PC-9 (cell line): ENCODE results near the gene LMBRD1. TPM values are rescaled to one million over a fixed set of nuclear protein-coding genes. Genes with fewer than 3 reads are reported as not detected.

Experiments
- Bru-seq: library from RNA; stranded (reverse); fragments of 400-500 nt; gene quantifications from one replicate; lab custom pipeline; 2021; lab: Mats Ljungman, UMichigan
- BruChase-seq, 2 experiments: library from RNA; stranded (reverse); fragments of 400-500 nt; gene quantifications; one replicate each; lab custom pipeline; 2021; lab: Mats Ljungman, UMichigan
- BruUV-seq: library from RNA; stranded (reverse); fragments of 400-500 nt; replicated peaks from 2 replicates; lab custom pipeline; 2021; lab: Mats Ljungman, UMichigan
- CTCF ChIA-PET: fragments of 300-600 bp; sonication (Branson Sonifier 250); formaldehyde crosslinking; loops from one replicate; lab custom pipeline; 2022; ENCODE audit warnings: antibody characterized with exemption; lab: Charles Lee
- POLR2A ChIA-PET: fragments of 300-600 bp; sonication (Branson Sonifier 250); formaldehyde crosslinking; loops from one replicate; lab custom pipeline; 2022; ENCODE audit warnings: antibody characterized with exemption; ENCODE audit not compliant: unreplicated experiment; lab: Charles Lee
- DNase-seq, 2 experiments: peaks; one replicate each; pipeline versions ENCODE4 v3.0.0 to v3.0.0-alpha.2; 2015 to 2022; ENCODE audit warnings: mixed read lengths in 1 of 2
- H2AFZ ChIP-seq: fragments of 200-600 bp; sonication (generic); 2 replicates; pipeline ENCODE4 v1.8.1; 2017; ENCODE audit warnings: antibody characterized with exemption
- H3F3A ChIP-seq: fragments of 200-600 bp; sonication (generic); 2 replicates; pipeline ENCODE4 v1.8.1; 2017; ENCODE audit warnings: antibody characterized with exemption, mild to moderate bottlenecking, low read depth; ENCODE audit not compliant: insufficient read depth
- H3K27ac ChIP-seq: fragments of 200-600 bp; sonication (generic); 2 replicates; pipeline ENCODE4 v1.6.1; 2016; ENCODE audit warnings: mixed run types
- H3K27me3 ChIP-seq: fragments of 200-600 bp; sonication (generic); 2 replicates; pipeline ENCODE4 v1.6.1; 2016; ENCODE audit warnings: low read depth, mixed run types; ENCODE audit not compliant: insufficient read depth
- H3K36me3 ChIP-seq: fragments of 200-600 bp; sonication (generic); 2 replicates; pipeline ENCODE4 v1.6.1; 2016; ENCODE audit warnings: low read depth, mixed run types
- H3K4me1 ChIP-seq: fragments of 200-600 bp; sonication (generic); replicated peaks from 2 replicates; pipeline ENCODE4 v1.6.1; 2016; ENCODE audit warnings: mixed run types; ENCODE audit not compliant: insufficient read depth
- H3K4me2 ChIP-seq: fragments of 200-600 bp; sonication (generic); 2 replicates; pipeline ENCODE4 v1.6.1; 2017; ENCODE audit warnings: mixed run types
- H3K4me3 ChIP-seq: fragments of 200-600 bp; sonication (generic); 2 replicates; pipeline ENCODE4 v1.6.1; 2016; ENCODE audit warnings: mixed run types
- H3K79me2 ChIP-seq: fragments of 200-600 bp; sonication (generic); 2 replicates; pipeline ENCODE4 v1.6.1; 2017; ENCODE audit warnings: low read depth, mixed run types
- H3K9me2 ChIP-seq: fragments of 200-600 bp; sonication (generic); 2 replicates; pipeline ENCODE4 v1.8.1; 2017; ENCODE audit warnings: mild to moderate bottlenecking; ENCODE audit not compliant: insufficient read depth
- H3K9me3 ChIP-seq: fragments of 200-600 bp; sonication (generic); 2 replicates; pipeline ENCODE4 v1.8.1; 2016; ENCODE audit warnings: low read depth; ENCODE audit not compliant: insufficient read depth
- H4K20me1 ChIP-seq: fragments of 200-600 bp; sonication (generic); 2 replicates; pipeline ENCODE4 v1.8.1; 2017; ENCODE audit not compliant: insufficient read depth
- CTCF ChIP-seq: fragments of 200-600 bp; sonication (generic); conservative IDR thresholded peaks from 2 replicates; pipeline ENCODE4 v1.6.1; 2017; ENCODE audit warnings: mixed run types, antibody characterized with exemption, mild to moderate bottlenecking, moderate library complexity
- EZH2 ChIP-seq: fragments of 200-600 bp; sonication (generic); IDR thresholded peaks from 2 replicates; pipeline ENCODE4 v1.8.0; 2017; ENCODE audit warnings: antibody characterized with exemption, low read depth
- intact Hi-C: fragments of 100-400 bp; cut with micrococcal nuclease; formaldehyde crosslinking; loops from one replicate; pipeline ENCODE4 v1.10.0; 2022; ENCODE audit not compliant: unreplicated experiment
- long read RNA-seq: library from polyadenylated mRNA; stranded (forward); transcript quantifications from one replicate; pipeline ENCODE4 v2.0.0, GENCODE V29; 2022
- total RNA-seq: library from RNA; stranded (reverse); gene quantifications from 2 replicates; pipeline ENCODE4 v1.2.3, GENCODE V29; 2021

The LMBRD1 gene
- 24.6 and 25.2 TPM in 2 replicates for total RNA-seq
- percentile 69 among the genes with signal in this experiment for Bru-seq, nascent RNA
- BruChase-seq, experiment 1, labeled RNA remaining after a 2-hour chase, result percentile 54 among the genes with signal in this experiment
- percentile 55 among the genes with signal in this experiment for BruChase-seq, experiment 2, labeled RNA remaining after a 6-hour chase
- long read RNA-seq, transcript LMBRD1-202 (16 exons, 2,264 nt), result major isoform, 43 of 49 reads
- long read RNA-seq, partial matches to known transcripts, result 0 of 49 reads
- long read RNA-seq, other reads (novel, unspliced or antisense), result 4 of 49 reads

DNA sequence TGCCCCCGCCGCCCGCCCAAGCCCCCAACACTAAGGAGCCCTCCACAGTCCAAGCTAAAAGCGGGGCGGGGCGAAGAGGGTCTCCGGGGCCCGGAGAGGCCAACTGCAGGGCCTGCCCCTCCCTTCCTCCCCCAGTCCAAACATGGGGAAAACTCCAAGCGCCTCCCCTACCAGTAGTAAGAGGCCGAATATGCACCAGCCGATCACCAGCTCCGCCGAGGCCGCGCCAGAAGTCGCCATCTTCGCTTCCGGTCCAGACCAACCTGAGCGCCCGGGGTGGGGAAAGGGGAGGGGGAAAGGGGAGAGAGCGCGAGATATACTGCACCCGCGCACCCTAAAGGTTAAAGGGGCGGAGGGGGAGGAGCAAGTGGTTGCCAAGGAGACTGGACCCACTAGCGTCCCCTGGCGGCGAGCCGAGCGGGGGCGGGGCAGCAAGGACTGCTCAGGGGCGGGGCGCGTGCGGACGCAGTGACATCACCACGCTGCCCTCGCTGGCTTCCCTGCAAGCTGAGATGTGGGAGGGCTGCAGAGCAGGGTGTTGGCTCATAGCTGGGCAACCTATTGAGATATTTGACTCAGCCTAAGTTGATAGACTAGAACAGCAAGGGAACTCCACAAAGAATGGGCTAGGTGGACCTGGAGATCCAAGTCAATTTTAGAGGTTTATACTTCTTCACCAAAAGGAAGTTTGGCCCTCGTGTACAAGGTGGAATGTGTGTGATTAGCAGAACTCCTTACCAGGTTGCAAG lies at the start of gene LMBRD1:
TSS of gene LMBRD1 (minus strand) at position 369 of the 749 bp plus-strand sequence. CDS start at position 240, 129 bp downstream.
- H3K9me2 ChIP-seq, result no peaks in the 10 kb centered on the region
- peak; percentile 87 to 99 for DNase-seq
- peak; percentile 91 for TF ChIP-seq CTCF
- TF ChIP-seq EZH2, result no peak
- BruUV-seq, result no TSS peak
- no peaks in the 10 kb centered on the region for H3K9me3 ChIP-seq
- intact Hi-C loops, result no loop called here
- peaks cover 9% of the 10 kb centered on the region; the same call in 1 of the 2 replicates for H3K4me1 ChIP-seq
- peak within 1 kb of the TSS; percentile 73 for H3K4me2 ChIP-seq
- CTCF ChIA-PET, result interaction anchor here (0.5 to 0.7 kb wide), 8 partner anchors 18 to 894 kb away, joined by 3 to 14 read pairs (median 6); no protein-coding TSS in a partner anchor
- no peaks in the 10 kb centered on the region for H4K20me1 ChIP-seq
- peak within 1 kb of the TSS; percentile 62 for H3K27ac ChIP-seq
- H3K27me3 ChIP-seq, result no peaks in the 10 kb centered on the region
- no peaks in the 10 kb centered on the region for H3K36me3 ChIP-seq
- no peaks in the 10 kb centered on the region; the same call in 1 of the 2 replicates for H3F3A ChIP-seq
- peaks cover 25% of the 10 kb centered on the region; the same call in 1 of the 2 replicates for H3K79me2 ChIP-seq
- POLR2A ChIA-PET, result interaction anchor here (0.6 to 0.7 kb wide), 2 partner anchors 123 to 1028 kb away, joined by 4 to 9 read pairs; no protein-coding TSS in a partner anchor
- H2AFZ ChIP-seq, result peak within 1 kb of the TSS; percentile 86
- H3K4me3 ChIP-seq, result peak within 1 kb of the TSS; percentile 70

- intact Hi-C loops, result no loop called here
- Histone ChIP-seq H3K4me1 (no peaks in the 10 kb centered on the region), H3K36me3 (no peaks in the 10 kb centered on the region), H3K27ac (no peak overlapping the region), H3K9me2 (no peaks in the 10 kb centered on the region), H3K79me2 (no peaks in the 10 kb centered on the region), H4K20me1 (no peaks in the 10 kb centered on the region), H3F3A (no peaks in the 10 kb centered on the region), H3K27me3 (no peaks in the 10 kb centered on the region), H3K9me3 (no peaks in the 10 kb centered on the region), H3K4me3 (no peak overlapping the region), H2AFZ (no peak overlapping the region), H3K4me2 (no peak overlapping the region)
- CTCF ChIA-PET, result no interaction called here
- no peak for DNase-seq
- POLR2A ChIA-PET, result no interaction called here
- no peak for TF ChIP-seq CTCF
- no peak for TF ChIP-seq EZH2
- no TSS peak for BruUV-seq
These were observed 49.5 kb upstream of the LMBRD1 start for GRCh38 chr6:69846312-69846711.

DNA sequence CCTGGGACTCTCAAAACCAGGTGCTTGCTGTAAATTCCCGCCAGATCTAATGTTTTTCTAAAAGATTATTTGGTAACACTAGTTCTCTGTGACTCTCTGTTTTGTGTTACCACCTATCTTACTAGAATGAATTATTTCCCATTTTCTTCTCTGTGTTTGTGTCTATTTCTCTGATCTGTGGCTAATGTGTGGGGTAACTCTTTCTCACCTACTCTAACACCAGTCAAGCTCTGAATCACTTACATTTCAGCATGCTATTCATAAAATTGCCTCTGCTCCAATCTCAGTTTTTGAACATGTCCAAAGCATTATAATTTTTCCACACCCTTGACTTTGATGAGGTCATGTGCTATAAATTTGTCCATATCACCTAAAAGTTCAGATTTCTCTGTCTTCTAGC lies 46.4 kb upstream of the LMBRD1 start:
- no peaks in the 10 kb centered on the region for H3F3A ChIP-seq
- H2AFZ ChIP-seq, result no peak overlapping the region
- H3K27ac ChIP-seq, result no peak overlapping the region
- no peaks in the 10 kb centered on the region for H3K79me2 ChIP-seq
- no peak for DNase-seq
- intact Hi-C loops, result no loop called here
- no peak for TF ChIP-seq EZH2
- TF ChIP-seq CTCF, result no peak
- CTCF ChIA-PET, result no interaction called here
- POLR2A ChIA-PET, result no interaction called here
- no peak overlapping the region for H3K4me3 ChIP-seq
- no peaks in the 10 kb centered on the region for H4K20me1 ChIP-seq
- H3K4me2 ChIP-seq, result no peak overlapping the region
- H3K4me1 ChIP-seq, result no peaks in the 10 kb centered on the region
- no peaks in the 10 kb centered on the region for H3K36me3 ChIP-seq
- H3K9me3 ChIP-seq, result no peaks in the 10 kb centered on the region
- H3K9me2 ChIP-seq, result no peaks in the 10 kb centered on the region
- no TSS peak for BruUV-seq
- no peaks in the 10 kb centered on the region for H3K27me3 ChIP-seq
